Smooth muscle cell (in vitro differentiated cells): ENCODE results near the gene CNTLN. TPM values are rescaled to one million over a fixed set of nuclear protein-coding genes. Genes with fewer than 3 reads are reported as not detected.

Experiments used
- DNase-seq: peaks from one replicate; lab custom pipeline; 2025; ENCODE audit not compliant: unreplicated experiment; lab: John Stamatoyannopoulos, UW
- H2AFZ ChIP-seq: fragments of 200-600 bp; sonication (generic); 2 replicates; pipeline ENCODE4 v1.6.0; 2016; ENCODE audit warnings: antibody characterized with exemption, low read depth, mild to moderate bottlenecking
- H3F3A ChIP-seq: fragments of 200-600 bp; sonication (generic); 2 replicates; pipeline ENCODE4 v1.6.0; 2017; ENCODE audit warnings: antibody characterized with exemption, low read depth
- H3K27ac ChIP-seq: fragments of 200-600 bp; sonication (generic); 2 replicates; pipeline ENCODE4 v1.5.1; 2016; ENCODE audit warnings: low read depth, mild to moderate bottlenecking
- H3K27me3 ChIP-seq: fragments of 200-600 bp; sonication (generic); 2 replicates; pipeline ENCODE4 v1.6.1; 2016; ENCODE audit warnings: low read depth, mild to moderate bottlenecking
- H3K36me3 ChIP-seq: fragments of 200-600 bp; sonication (generic); 2 replicates; pipeline ENCODE4 v1.5.1; 2016; ENCODE audit warnings: low read depth
- H3K4me1 ChIP-seq: fragments of 200-600 bp; sonication (generic); 2 replicates; pipeline ENCODE4 v1.5.1; 2016; ENCODE audit warnings: low read depth
- H3K4me2 ChIP-seq: fragments of 200-600 bp; sonication (generic); 2 replicates; pipeline ENCODE4 v1.6.0; 2016; ENCODE audit warnings: mild to moderate bottlenecking
- H3K4me3 ChIP-seq: fragments of 200-600 bp; sonication (generic); 2 replicates; pipeline ENCODE4 v1.5.1; 2016; ENCODE audit warnings: mild to moderate bottlenecking
- H3K79me2 ChIP-seq: fragments of 200-600 bp; sonication (generic); 2 replicates; pipeline ENCODE4 v1.6.0; 2016; ENCODE audit warnings: low read depth, mild to moderate bottlenecking
- H3K9ac ChIP-seq: fragments of 200-600 bp; sonication (generic); 2 replicates; pipeline ENCODE4 v1.6.0; 2016; ENCODE audit warnings: low read depth
- H3K9me3 ChIP-seq: fragments of 200-600 bp; sonication (generic); replicated peaks from 2 replicates; pipeline ENCODE4 v1.5.1; 2016; ENCODE audit warnings: low read depth
- H4K20me1 ChIP-seq: fragments of 200-600 bp; sonication (generic); 2 replicates; pipeline ENCODE4 v1.6.0; 2016; ENCODE audit warnings: low read depth
- CTCF ChIP-seq: fragments of 200-600 bp; sonication (generic); IDR thresholded peaks from 2 replicates; pipeline ENCODE4 v1.5.1; 2017; ENCODE audit warnings: borderline replicate concordance, mild to moderate bottlenecking, antibody characterized with exemption; ENCODE audit not compliant: insufficient read depth, poor library complexity, severe bottlenecking
- WGBS: methylation state at CpG from one replicate; pipeline ENCODE4 v1.1.7; 2016; ENCODE audit warnings: low lambda C conversion rate; 5-methylcytosine and 5-hydroxymethylcytosine counted together
- polyA plus RNA-seq: library from polyadenylated mRNA; unstranded; fragments of >200 nt; fragmentation: Nextera tagmentation; extraction: Ambion mirVana; gene quantifications from 2 replicates; pipeline ENCODE4 v1.2.1, GENCODE V29; 2016
- total RNA-seq: library from RNA; depleted of rRNA; stranded (reverse); fragments of >200 nt; gene quantifications from 2 replicates; pipeline ENCODE4 v1.2.3, GENCODE V29; 2014

Gene CNTLN
- total and polyA plus RNA-seq, 2 experiments from 2014 or later = 5.7 to 9.0 TPM

GRCh38 chr9:17361378-17361777, 226.5 kb downstream of the CNTLN start:
- WGBS = 88% methylated on average over 2 of the region's 2 CpGs
- no peak overlapping the region for H3K4me3 ChIP-seq
- no peak overlapping the region for H3K4me2 ChIP-seq
- no peaks in the 10 kb centered on the region for H3K79me2 ChIP-seq
- H3F3A ChIP-seq = no peaks in the 10 kb centered on the region
- no peaks in the 10 kb centered on the region for H4K20me1 ChIP-seq
- H3K9me3 ChIP-seq = no peaks in the 10 kb centered on the region
- no peak overlapping the region for H3K27ac ChIP-seq
- H2AFZ ChIP-seq = no peak overlapping the region
- TF ChIP-seq CTCF = no peak
- no peak overlapping the region for H3K9ac ChIP-seq
- no peak for DNase-seq
- H3K27me3 ChIP-seq = no peaks in the 10 kb centered on the region
- no peaks in the 10 kb centered on the region for H3K36me3 ChIP-seq
- H3K4me1 ChIP-seq = no peaks in the 10 kb centered on the region

- Histone ChIP-seq H3K36me3 (no peaks in the 10 kb centered on the region), H3K4me3 (no peak overlapping the region), H3K27me3 (no peaks in the 10 kb centered on the region), H3K4me1 (no peaks in the 10 kb centered on the region), H3K9me3 (no peaks in the 10 kb centered on the region), H3K9ac (no peak overlapping the region), H3K4me2 (no peak overlapping the region), H2AFZ (no peak overlapping the region), H3K79me2 (no peaks in the 10 kb centered on the region), H3F3A (no peaks in the 10 kb centered on the region), H3K27ac (no peak overlapping the region), H4K20me1 (no peaks in the 10 kb centered on the region)
- DNase-seq = no peak
- TF ChIP-seq CTCF = no peak
- WGBS = 97% methylated on average over 2 of the region's 2 CpGs
Measured at GRCh38 chr9:17367035-17367434, 232.2 kb downstream of the CNTLN start.

GRCh38 chr9:17380126-17380861, 245.5 kb downstream of the CNTLN start:
- Histone ChIP-seq H3K4me3 (no peak overlapping the region), H3K4me2 (no peak overlapping the region), H3K4me1 (no peaks in the 10 kb centered on the region), H3K27me3 (no peaks in the 10 kb centered on the region), H4K20me1 (no peaks in the 10 kb centered on the region), H3K9ac (no peak overlapping the region), H3K36me3 (no peaks in the 10 kb centered on the region), H3F3A (no peaks in the 10 kb centered on the region), H3K79me2 (no peaks in the 10 kb centered on the region), H2AFZ (no peak overlapping the region), H3K9me3 (no peaks in the 10 kb centered on the region), H3K27ac (no peak overlapping the region)
- DNase-seq = no peak
- TF ChIP-seq CTCF = no peak
- 93% methylated on average over 5 of the region's 5 CpGs for WGBS

GRCh38 chr9:17387565-17387964, 252.7 kb downstream of the CNTLN start:
- H3K27me3 ChIP-seq = no peaks in the 10 kb centered on the region
- H3K79me2 ChIP-seq = no peaks in the 10 kb centered on the region
- no peak overlapping the region for H3K4me3 ChIP-seq
- no peaks in the 10 kb centered on the region for H3K36me3 ChIP-seq
- no peak overlapping the region for H3K27ac ChIP-seq
- no peak overlapping the region for H2AFZ ChIP-seq
- H4K20me1 ChIP-seq = no peaks in the 10 kb centered on the region
- peaks cover 9% of the 10 kb centered on the region for H3K4me1 ChIP-seq
- H3K9me3 ChIP-seq = no peaks in the 10 kb centered on the region
- no peak for DNase-seq
- no peak overlapping the region for H3K4me2 ChIP-seq
- no peak for TF ChIP-seq CTCF
- H3F3A ChIP-seq = no peaks in the 10 kb centered on the region
- H3K9ac ChIP-seq = no peak overlapping the region
